ENCODE results near the gene DCAF11. TPM values are rescaled to one million over a fixed set of nuclear protein-coding genes. Genes with fewer than 3 reads are reported as not detected.
A peak's percentile ranks its signal among the peaks of the same experiment; 100 is the strongest.

DCAF11 gene
- total and polyA plus RNA-seq, 3 donors from 2014 or later: 67.6 to 77.4 (median 68.0) TPM

GRCh38 chr14:24132976-24133375 lies 18.4 kb downstream of the DCAF11 start:
- intact Hi-C loops (cut with DNase I; ENCODE audit: low total_unique reads): no loop called here
- Histone ChIP-seq H3K27me3 (no peaks in the 10 kb centered on the region), H3K9me3 (no peaks in the 10 kb centered on the region), H3K4me1 (peaks cover 21% of the 10 kb centered on the region), H3K4me3 (no peak overlapping the region), H3K27ac (no peak overlapping the region), H3K36me3 (ENCODE audit: low read depth, missing control alignments) (no peaks in the 10 kb centered on the region)
- TF ChIP-seq CTCF (IDR thresholded peaks at IDR 0.05) (no peak), POLR2A (IDR thresholded peaks at IDR 0.05) (no peak)
- 95% methylated on average over 2 of the region's 2 CpGs for WGBS, 2 donors
- no peak for DNase-seq

- H3K36me3 ChIP-seq (ENCODE audit: low read depth, missing control alignments): no peaks in the 10 kb centered on the region
- no peak overlapping the region for H3K4me3 ChIP-seq
- no peaks in the 10 kb centered on the region for H3K9me3 ChIP-seq
- no peaks in the 10 kb centered on the region for H3K27me3 ChIP-seq
- WGBS, 2 donors: 87 to 98% methylated on average over 1 of the region's 1 CpG
- H3K27ac ChIP-seq: no peak overlapping the region
- DNase-seq: no peak
- intact Hi-C loops (cut with DNase I; ENCODE audit: low total_unique reads): no loop called here
- TF ChIP-seq CTCF (IDR thresholded peaks at IDR 0.05) (no peak), POLR2A (IDR thresholded peaks at IDR 0.05) (no peak)
- peaks cover 21% of the 10 kb centered on the region for H3K4me1 ChIP-seq
Measured at GRCh38 chr14:24133735-24134134, 19.2 kb downstream of the DCAF11 start.

- WGBS, 2 donors: 2 to 5% methylated on average over 9 of the region's 9 CpGs
- peaks cover 29% of the 10 kb centered on the region for H3K4me1 ChIP-seq
- TF ChIP-seq POLR2A (IDR thresholded peaks at IDR 0.05) (no peak), CTCF (IDR thresholded peaks at IDR 0.05) (no peak)
- H3K4me3 ChIP-seq: peak overlapping the region; percentile 79 to 89
- H3K9me3 ChIP-seq: no peaks in the 10 kb centered on the region
- no peaks in the 10 kb centered on the region for H3K36me3 ChIP-seq (ENCODE audit: low read depth, missing control alignments)
- H3K27me3 ChIP-seq: no peaks in the 10 kb centered on the region
- DNase-seq: no peak
- peak overlapping the region; percentile 86 to 88 for H3K27ac ChIP-seq
- intact Hi-C loops (cut with DNase I; ENCODE audit: low total_unique reads): no loop called here
Measured at GRCh38 chr14:24135584-24135833, 20.9 kb downstream of the DCAF11 start.

- peak; percentile 95 for DNase-seq
- TF ChIP-seq POLR2A (IDR thresholded peaks at IDR 0.05) (peak; percentile 29), CTCF (IDR thresholded peaks at IDR 0.05) (no peak)
- H3K36me3 ChIP-seq (ENCODE audit: low read depth, missing control alignments): no peaks in the 10 kb centered on the region
- WGBS, 2 donors: 0% methylated on average over 21 to 62 of the region's 75 CpGs
- peak within 1 kb of the TSS; percentile 79 to 89 for H3K4me3 ChIP-seq
- no peaks in the 10 kb centered on the region for H3K27me3 ChIP-seq
- peak within 1 kb of the TSS; percentile 86 to 88 for H3K27ac ChIP-seq
- peaks cover 26% of the 10 kb centered on the region for H3K4me1 ChIP-seq
- intact Hi-C loops (cut with DNase I; ENCODE audit: low total_unique reads): no loop called here
- H3K9me3 ChIP-seq: no peaks in the 10 kb centered on the region
Measured at GRCh38 chr14:24135834-24136683, 21.5 kb downstream of the DCAF11 start, which contains the start of gene PSME1. TSS of gene PSME1 (plus strand) at chr14:24136194. CDS start at chr14:24136263, 69 bp downstream.
